HCT116 (cell line): ENCODE data around the gene TNFAIP8L3.

Experiments used
- CBX3 ChIP-seq: IDR thresholded peaks from 2 replicates; pipeline ENCODE4 v1.6.1; 2012; ENCODE audit warnings: low read depth
- CEBPB ChIP-seq: IDR thresholded peaks from 2 replicates; pipeline ENCODE4 v1.6.1; 2012; ENCODE audit warnings: low read depth
- EGR1 ChIP-seq: IDR thresholded peaks from 2 replicates; pipeline ENCODE4 v1.6.1; 2012; ENCODE audit warnings: low read depth
- EZH2 ChIP-seq: fragments of 200-600 bp; sonication (generic); IDR thresholded peaks from 2 replicates; pipeline ENCODE4 v1.6.1; 2017; ENCODE audit warnings: antibody characterized with exemption, mixed run types
- JUND ChIP-seq: IDR thresholded peaks from 2 replicates; pipeline ENCODE4 v1.6.1; 2012
- POLR2A ChIP-seq: IDR thresholded peaks from 2 replicates; pipeline ENCODE4 v1.7.0; 2011; ENCODE audit warnings: borderline replicate concordance; ENCODE audit not compliant: insufficient read depth, insufficient read length; ENCODE audit errors: extremely low read depth
- POLR2AphosphoS5 ChIP-seq: IDR thresholded peaks from 2 replicates; pipeline ENCODE4 v1.6.1; 2011; ENCODE audit warnings: mild to moderate bottlenecking, low read depth, low read length, moderate library complexity
- RAD21 ChIP-seq: IDR thresholded peaks from 2 replicates; pipeline ENCODE4 v1.6.1; 2012; ENCODE audit warnings: low read depth, mild to moderate bottlenecking
- SIN3A ChIP-seq: IDR thresholded peaks from 2 replicates; pipeline ENCODE4 v1.6.1; 2012; ENCODE audit warnings: low read depth
- SRF ChIP-seq: IDR thresholded peaks from 2 replicates; pipeline ENCODE4 v1.6.1; 2012; ENCODE audit warnings: low read depth
- ZNF274 ChIP-seq: fragments of 200-500 bp; sonication (Bioruptor generic); IDR thresholded peaks from 2 replicates; pipeline ENCODE4 v1.6.1; 2014; ENCODE audit warnings: mild to moderate bottlenecking, low read depth, low read length, inconsistent platforms
- TF ChIP-seq, protein P1 (sequence below), 3 experiments: fragments of 200-600 bp in 1 of 3; sonication (generic) in 1 of 3; IDR thresholded peaks in 2 of 3; conservative IDR thresholded peaks in 1 of 3; 2 replicates each; pipeline ENCODE4 v1.5.1; 2012 to 2017; ENCODE audit warnings: low read depth in 2 of 3, low read length in 2 of 3, antibody characterized with exemption in 1 of 3, borderline replicate concordance in 1 of 3, control low read depth in 1 of 3, mild to moderate bottlenecking in 1 of 3, mixed read lengths in 1 of 3, mixed run types in 1 of 3, moderate library complexity in 1 of 3; ENCODE audit not compliant: insufficient read depth in 1 of 3
- TF ChIP-seq, protein P2 (sequence below): IDR thresholded peaks from 2 replicates; pipeline ENCODE4 v1.6.1; 2012; ENCODE audit warnings: low read depth
- TF ChIP-seq, protein P3 (sequence below): IDR thresholded peaks from 2 replicates; pipeline ENCODE4 v1.6.1; 2011; ENCODE audit warnings: mild to moderate bottlenecking, low read length, moderate library complexity; ENCODE audit not compliant: insufficient replicate concordance; ENCODE audit errors: extremely low read depth

GRCh38 chr15:51092480-51093040 lies 2.1 kb downstream of the TNFAIP8L3 start:
- TF ChIP-seq JUND, result no peak
- no peak for TF ChIP-seq POLR2A
- TF ChIP-seq EGR1, result no peak
- no peak for TF ChIP-seq CEBPB
- TF ChIP-seq, protein P1, sequence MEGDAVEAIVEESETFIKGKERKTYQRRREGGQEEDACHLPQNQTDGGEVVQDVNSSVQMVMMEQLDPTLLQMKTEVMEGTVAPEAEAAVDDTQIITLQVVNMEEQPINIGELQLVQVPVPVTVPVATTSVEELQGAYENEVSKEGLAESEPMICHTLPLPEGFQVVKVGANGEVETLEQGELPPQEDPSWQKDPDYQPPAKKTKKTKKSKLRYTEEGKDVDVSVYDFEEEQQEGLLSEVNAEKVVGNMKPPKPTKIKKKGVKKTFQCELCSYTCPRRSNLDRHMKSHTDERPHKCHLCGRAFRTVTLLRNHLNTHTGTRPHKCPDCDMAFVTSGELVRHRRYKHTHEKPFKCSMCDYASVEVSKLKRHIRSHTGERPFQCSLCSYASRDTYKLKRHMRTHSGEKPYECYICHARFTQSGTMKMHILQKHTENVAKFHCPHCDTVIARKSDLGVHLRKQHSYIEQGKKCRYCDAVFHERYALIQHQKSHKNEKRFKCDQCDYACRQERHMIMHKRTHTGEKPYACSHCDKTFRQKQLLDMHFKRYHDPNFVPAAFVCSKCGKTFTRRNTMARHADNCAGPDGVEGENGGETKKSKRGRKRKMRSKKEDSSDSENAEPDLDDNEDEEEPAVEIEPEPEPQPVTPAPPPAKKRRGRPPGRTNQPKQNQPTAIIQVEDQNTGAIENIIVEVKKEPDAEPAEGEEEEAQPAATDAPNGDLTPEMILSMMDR (IDR thresholded peaks at IDR 0.05 in 2 of 3, conservative IDR thresholded peaks at IDR 0.05 in 1 of 3; ENCODE audit: borderline replicate concordance in 1 of 3, insufficient read depth in 1 of 3, low read depth in 2 of 3, low read length in 2 of 3), result no peak
- no peak for TF ChIP-seq CBX3
- TF ChIP-seq EZH2, result no peak
- TF ChIP-seq POLR2AphosphoS5, result no peak
- TF ChIP-seq SRF, result no peak
- TF ChIP-seq, protein P2, sequence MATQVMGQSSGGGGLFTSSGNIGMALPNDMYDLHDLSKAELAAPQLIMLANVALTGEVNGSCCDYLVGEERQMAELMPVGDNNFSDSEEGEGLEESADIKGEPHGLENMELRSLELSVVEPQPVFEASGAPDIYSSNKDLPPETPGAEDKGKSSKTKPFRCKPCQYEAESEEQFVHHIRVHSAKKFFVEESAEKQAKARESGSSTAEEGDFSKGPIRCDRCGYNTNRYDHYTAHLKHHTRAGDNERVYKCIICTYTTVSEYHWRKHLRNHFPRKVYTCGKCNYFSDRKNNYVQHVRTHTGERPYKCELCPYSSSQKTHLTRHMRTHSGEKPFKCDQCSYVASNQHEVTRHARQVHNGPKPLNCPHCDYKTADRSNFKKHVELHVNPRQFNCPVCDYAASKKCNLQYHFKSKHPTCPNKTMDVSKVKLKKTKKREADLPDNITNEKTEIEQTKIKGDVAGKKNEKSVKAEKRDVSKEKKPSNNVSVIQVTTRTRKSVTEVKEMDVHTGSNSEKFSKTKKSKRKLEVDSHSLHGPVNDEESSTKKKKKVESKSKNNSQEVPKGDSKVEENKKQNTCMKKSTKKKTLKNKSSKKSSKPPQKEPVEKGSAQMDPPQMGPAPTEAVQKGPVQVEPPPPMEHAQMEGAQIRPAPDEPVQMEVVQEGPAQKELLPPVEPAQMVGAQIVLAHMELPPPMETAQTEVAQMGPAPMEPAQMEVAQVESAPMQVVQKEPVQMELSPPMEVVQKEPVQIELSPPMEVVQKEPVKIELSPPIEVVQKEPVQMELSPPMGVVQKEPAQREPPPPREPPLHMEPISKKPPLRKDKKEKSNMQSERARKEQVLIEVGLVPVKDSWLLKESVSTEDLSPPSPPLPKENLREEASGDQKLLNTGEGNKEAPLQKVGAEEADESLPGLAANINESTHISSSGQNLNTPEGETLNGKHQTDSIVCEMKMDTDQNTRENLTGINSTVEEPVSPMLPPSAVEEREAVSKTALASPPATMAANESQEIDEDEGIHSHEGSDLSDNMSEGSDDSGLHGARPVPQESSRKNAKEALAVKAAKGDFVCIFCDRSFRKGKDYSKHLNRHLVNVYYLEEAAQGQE, result no peak
- no peak for TF ChIP-seq SIN3A
- TF ChIP-seq, protein P3, sequence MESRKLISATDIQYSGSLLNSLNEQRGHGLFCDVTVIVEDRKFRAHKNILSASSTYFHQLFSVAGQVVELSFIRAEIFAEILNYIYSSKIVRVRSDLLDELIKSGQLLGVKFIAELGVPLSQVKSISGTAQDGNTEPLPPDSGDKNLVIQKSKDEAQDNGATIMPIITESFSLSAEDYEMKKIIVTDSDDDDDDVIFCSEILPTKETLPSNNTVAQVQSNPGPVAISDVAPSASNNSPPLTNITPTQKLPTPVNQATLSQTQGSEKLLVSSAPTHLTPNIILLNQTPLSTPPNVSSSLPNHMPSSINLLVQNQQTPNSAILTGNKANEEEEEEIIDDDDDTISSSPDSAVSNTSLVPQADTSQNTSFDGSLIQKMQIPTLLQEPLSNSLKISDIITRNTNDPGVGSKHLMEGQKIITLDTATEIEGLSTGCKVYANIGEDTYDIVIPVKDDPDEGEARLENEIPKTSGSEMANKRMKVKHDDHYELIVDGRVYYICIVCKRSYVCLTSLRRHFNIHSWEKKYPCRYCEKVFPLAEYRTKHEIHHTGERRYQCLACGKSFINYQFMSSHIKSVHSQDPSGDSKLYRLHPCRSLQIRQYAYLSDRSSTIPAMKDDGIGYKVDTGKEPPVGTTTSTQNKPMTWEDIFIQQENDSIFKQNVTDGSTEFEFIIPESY, result no peak
- TF ChIP-seq RAD21, result no peak
- TF ChIP-seq ZNF274, result no peak
